AG09319 (cell line): ENCODE results near the gene IQCC.

ENCODE experiments used
- DNase-seq: peaks from one replicate; pipeline ENCODE4 v3.0.0-alpha.2; 2010; ENCODE audit warnings: low read depth; ENCODE audit errors: extremely low read depth
- TF ChIP-seq, protein P1 (sequence below): IDR thresholded peaks from 2 replicates; pipeline ENCODE4 v1.5.1; 2011; ENCODE audit warnings: low read depth, mild to moderate bottlenecking, inconsistent platforms, low read length, moderate library complexity

Gene IQCC

DNA sequence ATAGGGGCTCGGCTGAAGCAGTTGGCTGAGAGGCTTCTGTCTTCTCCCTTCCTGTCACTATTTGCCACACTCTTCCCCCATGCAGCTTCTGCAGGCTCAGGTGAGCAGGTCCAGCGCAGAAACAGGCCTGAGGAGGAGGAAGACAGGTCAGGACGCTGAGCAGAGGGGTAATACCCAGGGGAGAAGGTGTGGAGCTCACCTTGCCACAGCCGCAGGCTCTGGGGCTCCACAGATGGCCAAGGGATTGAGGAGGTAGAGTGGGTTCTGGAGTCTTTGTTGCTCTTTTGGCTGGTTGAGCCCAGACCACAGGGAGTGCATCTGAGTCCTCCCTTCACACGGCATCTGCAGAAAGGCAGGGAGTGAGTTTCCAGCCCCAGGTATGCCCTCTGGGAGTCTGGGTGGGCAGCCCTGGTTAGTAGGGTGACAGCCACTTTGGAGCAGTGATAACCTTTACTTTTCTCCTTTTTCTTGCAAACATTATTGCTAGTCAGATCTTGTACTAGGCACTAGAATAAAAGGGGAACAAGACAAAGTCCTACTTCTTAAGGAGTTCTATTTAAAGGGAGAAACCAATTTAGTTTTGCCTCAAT, 26.5 kb downstream of the IQCC start:
- TF ChIP-seq, protein P1, sequence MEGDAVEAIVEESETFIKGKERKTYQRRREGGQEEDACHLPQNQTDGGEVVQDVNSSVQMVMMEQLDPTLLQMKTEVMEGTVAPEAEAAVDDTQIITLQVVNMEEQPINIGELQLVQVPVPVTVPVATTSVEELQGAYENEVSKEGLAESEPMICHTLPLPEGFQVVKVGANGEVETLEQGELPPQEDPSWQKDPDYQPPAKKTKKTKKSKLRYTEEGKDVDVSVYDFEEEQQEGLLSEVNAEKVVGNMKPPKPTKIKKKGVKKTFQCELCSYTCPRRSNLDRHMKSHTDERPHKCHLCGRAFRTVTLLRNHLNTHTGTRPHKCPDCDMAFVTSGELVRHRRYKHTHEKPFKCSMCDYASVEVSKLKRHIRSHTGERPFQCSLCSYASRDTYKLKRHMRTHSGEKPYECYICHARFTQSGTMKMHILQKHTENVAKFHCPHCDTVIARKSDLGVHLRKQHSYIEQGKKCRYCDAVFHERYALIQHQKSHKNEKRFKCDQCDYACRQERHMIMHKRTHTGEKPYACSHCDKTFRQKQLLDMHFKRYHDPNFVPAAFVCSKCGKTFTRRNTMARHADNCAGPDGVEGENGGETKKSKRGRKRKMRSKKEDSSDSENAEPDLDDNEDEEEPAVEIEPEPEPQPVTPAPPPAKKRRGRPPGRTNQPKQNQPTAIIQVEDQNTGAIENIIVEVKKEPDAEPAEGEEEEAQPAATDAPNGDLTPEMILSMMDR, result no peak

DNA sequence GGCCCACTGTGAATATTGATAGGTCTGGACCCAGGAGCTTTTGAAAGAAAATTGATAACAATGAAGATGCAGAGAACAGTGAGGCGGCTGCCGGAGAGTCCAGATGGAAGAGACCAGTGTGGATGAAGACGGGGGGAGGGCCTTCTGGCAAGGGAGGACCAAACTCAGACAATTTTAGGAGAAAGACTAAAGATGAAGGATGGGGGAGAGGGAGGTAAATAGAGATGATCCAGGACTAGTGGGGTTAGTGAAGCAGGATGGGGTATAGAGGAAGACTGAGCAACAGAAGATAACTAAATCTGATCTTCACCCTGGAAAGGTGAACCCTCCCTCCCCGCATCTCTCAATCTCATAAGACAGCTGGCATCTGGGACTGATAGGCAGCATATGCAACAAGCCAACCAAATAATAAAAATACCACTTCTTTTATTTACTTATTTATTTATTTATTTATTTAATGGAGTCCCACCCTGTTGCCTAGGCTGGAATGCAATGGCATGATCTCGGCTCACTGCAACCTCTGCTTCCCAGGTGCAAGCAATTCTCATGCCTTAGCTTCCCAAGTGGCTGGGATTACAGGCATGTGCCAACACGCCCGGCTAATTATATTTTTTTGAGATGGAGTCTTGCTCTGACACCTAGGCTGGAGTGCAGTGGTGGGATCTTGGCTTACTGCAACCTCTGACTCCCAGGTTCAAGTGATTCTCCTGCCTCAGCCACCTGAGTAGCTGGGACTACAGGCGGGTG, 27.3 kb downstream of the IQCC start:
- DNase-seq, result no peak
- TF ChIP-seq, protein P1, result no peak

More for the DNA sequence above, 26.5 kb downstream of the IQCC start:
- DNase-seq, result no peak

DNA sequence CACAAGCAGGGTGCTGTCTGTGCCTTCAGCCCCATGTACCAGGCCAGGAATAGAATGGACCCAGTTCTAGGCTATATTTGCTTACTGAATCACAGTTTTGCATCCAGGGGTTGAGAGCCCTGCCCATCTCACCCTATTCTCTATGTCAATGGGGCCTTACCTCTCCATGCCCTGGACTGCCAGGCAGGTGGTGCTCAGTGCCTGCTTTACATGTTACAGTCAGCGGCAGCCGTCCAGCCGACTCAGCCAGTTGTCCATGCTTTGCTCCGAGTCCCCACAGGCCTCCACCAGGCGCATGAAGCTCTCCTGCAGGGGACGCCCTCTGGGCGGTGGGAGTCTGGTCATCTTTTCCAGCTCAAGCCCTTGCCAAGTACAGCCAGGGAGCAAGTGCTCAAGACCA, 29.3 kb downstream of the IQCC start:
- TF ChIP-seq, protein P1, result no peak
- no peak for DNase-seq

DNA sequence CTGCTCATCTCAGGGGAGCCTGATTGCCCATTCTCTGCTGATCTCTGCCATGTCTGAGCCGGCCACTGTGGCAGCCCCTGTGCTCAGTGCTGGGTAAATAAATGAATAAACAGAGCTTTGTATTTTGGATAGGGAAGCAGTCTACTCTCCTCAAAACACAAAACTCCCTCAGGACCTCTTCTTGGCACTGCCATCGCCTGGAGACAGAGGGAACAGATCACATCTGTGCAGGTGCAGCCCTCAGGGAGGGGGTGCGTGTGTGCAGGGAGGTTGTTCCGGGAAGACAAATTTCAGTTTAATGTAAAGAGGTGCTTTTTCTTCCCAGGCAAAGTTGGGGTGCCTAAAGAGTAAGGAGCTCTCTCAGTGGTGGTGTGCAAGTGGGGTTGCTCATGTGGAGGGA, 33.9 kb downstream of the IQCC start:
- TF ChIP-seq, protein P1, result no peak

DNA sequence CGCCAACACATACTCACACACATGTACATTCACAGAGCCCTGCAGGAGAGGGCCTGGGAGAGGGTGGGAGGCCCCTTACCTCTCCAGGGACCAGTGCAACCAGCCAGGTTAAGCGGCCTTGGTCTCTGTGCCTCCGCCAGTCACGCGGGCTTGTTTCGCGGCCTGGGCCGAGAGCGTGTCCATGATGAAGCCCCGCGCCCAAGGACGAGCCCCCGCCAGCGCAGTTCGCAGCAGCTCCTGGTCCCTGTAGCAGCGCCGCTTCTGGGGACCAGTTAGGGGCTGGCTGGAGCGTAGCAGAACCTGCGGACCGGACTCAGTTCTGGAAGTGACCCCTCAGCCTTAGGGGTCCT, 34.3 kb downstream of the IQCC start:
- TF ChIP-seq, protein P1, result no peak
- no peak for DNase-seq

More for the DNA sequence above, 33.9 kb downstream of the IQCC start:
- no peak for DNase-seq

DNA sequence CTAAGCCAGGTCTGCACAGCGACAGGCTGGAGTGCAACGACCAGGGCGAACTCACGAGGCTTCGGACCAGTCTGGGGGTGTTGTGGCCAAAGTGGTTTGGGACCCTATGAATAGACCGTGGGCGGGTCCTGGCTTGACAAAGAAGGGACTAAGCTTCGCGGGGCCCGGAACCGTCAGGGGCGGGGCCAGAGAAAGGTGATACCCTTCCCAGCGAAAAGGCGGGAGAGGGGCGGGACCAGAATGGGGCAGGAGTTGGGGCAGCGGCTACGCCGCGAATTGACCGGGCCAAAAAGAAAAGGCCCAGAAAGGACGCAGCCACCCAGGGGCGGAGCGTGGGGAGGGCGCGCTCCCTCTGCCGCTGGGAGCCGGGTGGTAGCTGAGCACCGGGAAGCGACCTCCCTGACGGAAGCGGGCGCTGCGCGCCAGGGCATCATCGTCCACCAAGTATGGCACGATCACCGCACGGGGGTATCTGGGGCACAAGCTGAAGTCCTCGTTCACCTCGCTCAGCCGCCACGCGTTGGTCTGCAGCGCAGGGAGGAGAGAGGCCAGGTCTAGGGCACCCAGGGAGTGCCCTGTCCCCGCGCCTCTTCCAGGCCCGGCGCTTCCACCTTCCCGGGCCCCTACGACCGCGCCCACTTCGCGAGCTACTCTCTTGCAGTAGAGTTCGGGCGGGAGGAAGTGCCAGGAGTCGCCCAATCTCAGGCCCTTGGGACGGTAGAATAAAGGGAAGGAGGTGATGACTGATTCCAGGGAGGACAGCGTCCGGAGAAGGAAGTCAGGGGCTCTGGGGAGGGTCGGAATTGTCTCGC, 34.9 kb downstream of the IQCC start:
- no peak for DNase-seq

More for the DNA sequence above, 34.9 kb downstream of the IQCC start:
- TF ChIP-seq, protein P1, result peak; percentile 34
